ENCODE data around the gene NBL1. TPM values are rescaled to one million over a fixed set of nuclear protein-coding genes. Genes with fewer than 3 reads are reported as not detected.
A peak's percentile ranks its signal among the peaks of the same experiment; 100 is the strongest.

The NBL1 gene, protein sequence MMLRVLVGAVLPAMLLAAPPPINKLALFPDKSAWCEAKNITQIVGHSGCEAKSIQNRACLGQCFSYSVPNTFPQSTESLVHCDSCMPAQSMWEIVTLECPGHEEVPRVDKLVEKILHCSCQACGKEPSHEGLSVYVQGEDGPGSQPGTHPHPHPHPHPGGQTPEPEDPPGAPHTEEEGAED
- 109 and 171 TPM in 2 replicates for polyA plus RNA-seq (2011; rRNA removed)
- polyA minus RNA-seq (2011; rRNA and poly(A)+ RNA removed) = 134 and 156 TPM in 2 replicates

DNA sequence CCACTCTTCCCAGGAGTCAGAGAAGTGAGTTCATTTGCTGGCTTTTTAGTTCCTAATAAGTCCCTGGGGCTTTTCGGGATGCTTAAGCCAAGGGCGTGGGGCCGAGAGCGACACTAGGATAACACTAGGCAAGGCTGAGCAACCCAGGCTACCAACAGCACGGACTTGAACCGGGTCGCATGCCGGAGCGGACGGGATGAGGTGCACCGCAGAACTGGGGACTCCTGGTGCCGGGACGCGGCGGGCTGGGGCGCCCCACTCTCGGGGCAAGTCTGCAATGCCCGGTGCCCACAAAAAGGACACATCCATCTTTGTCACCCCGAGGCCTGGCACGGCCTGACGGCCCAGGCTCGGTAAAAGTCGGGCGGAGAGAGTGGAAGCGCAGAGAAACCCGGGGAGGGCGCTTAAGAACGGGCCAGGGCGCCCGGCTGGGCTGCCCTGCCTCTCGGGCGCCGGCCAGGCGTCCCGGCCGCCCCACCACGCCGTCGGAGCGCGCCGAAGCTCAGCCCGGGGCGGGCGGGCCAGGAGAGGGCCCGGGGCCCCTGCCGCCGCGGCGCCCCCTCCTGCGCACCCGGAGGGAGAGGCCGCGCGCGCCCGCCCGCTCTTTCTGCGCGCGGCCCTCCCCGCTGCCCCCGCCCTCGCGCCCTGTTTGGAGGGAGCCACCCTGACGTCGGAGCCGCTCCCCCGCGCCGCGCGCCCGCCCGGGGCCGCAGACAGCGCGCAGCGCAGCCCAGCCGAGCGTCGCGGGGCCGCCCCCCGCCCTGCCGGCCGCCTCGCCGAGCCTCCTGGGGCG is at the start of gene NBL1:
Gene NBL1, plus strand, starts transcription at position 710 of the 793 bp plus-strand sequence. CDS start 10,720 bp downstream, outside the sequence.
- no peak for DNase-seq (ENCODE audit: low read depth)
- TF ChIP-seq, protein P1, sequence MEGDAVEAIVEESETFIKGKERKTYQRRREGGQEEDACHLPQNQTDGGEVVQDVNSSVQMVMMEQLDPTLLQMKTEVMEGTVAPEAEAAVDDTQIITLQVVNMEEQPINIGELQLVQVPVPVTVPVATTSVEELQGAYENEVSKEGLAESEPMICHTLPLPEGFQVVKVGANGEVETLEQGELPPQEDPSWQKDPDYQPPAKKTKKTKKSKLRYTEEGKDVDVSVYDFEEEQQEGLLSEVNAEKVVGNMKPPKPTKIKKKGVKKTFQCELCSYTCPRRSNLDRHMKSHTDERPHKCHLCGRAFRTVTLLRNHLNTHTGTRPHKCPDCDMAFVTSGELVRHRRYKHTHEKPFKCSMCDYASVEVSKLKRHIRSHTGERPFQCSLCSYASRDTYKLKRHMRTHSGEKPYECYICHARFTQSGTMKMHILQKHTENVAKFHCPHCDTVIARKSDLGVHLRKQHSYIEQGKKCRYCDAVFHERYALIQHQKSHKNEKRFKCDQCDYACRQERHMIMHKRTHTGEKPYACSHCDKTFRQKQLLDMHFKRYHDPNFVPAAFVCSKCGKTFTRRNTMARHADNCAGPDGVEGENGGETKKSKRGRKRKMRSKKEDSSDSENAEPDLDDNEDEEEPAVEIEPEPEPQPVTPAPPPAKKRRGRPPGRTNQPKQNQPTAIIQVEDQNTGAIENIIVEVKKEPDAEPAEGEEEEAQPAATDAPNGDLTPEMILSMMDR (IDR thresholded peaks at IDR 0.05; ENCODE audit: insufficient read depth, low read depth, low read length) = no peak
- ChIA-PET POLR2A (no interaction called here), CTCF (interaction anchor here (0.8 to 1.4 kb wide), 7 partner anchors 9 to 270 kb away, joined by 3 to 4 read pairs (median 4); no protein-coding TSS in a partner anchor)
- H3K27me3 ChIP-seq (ENCODE audit: control insufficient read depth, insufficient read depth, low read length) = no peaks in the 10 kb centered on the region
- no peaks in the 10 kb centered on the region; the same call in 1 of the 2 replicates for H3K36me3 ChIP-seq (ENCODE audit: control insufficient read depth, insufficient read depth, low read length)
- peak within 1 kb of the TSS; percentile 63 for H3K4me3 ChIP-seq (ENCODE audit: low read depth, low read length)

DNA sequence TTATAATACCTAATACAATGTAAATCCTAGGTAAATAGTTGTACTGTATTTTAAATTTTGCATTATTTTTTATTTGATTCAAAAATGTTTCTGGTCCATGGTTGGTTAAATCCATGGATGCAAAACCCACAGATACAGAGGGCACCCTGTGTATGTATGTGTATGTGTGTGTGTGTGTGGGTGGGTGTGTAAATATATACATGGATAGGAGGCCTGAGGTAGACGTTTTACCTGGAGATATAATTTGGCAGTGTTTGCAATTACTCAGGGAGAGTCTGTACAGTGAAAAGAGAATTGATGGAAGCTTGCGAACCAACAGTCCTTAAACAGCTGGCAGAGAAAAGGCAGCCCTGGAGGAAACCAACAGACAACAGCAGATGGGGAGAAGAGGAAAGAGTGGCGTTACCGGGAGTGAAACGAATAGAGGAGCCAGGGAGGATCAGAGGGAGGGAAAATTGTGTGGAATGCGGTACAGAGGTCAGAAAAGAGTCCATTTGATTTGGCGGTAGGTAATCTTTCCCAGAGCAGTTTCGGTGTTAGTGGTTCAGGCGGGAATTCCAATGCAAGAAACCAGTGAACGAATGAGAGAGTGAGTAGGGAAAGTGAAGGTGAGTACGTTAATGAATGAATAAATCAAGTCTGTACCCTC is 47.9 kb upstream of the NBL1 start:
- H3K4me3 ChIP-seq (ENCODE audit: low read depth, low read length) = peak overlapping the region; percentile 85
- H3K36me3 ChIP-seq (ENCODE audit: control insufficient read depth, insufficient read depth, low read length) = no peaks in the 10 kb centered on the region
- DNase-seq (ENCODE audit: low read depth) = no peak
- ChIA-PET CTCF (interaction anchor here (0.6 to 1.6 kb wide), 5 partner anchors 12 to 206 kb away, joined by 3 to 6 read pairs (median 4); no protein-coding TSS in a partner anchor), POLR2A (no interaction called here)
- H3K27me3 ChIP-seq (ENCODE audit: control insufficient read depth, insufficient read depth, low read length) = no peaks in the 10 kb centered on the region; the same call in 1 of the 2 replicates
- TF ChIP-seq, protein P1 (IDR thresholded peaks at IDR 0.05; ENCODE audit: insufficient read depth, low read depth, low read length) = no peak

DNA sequence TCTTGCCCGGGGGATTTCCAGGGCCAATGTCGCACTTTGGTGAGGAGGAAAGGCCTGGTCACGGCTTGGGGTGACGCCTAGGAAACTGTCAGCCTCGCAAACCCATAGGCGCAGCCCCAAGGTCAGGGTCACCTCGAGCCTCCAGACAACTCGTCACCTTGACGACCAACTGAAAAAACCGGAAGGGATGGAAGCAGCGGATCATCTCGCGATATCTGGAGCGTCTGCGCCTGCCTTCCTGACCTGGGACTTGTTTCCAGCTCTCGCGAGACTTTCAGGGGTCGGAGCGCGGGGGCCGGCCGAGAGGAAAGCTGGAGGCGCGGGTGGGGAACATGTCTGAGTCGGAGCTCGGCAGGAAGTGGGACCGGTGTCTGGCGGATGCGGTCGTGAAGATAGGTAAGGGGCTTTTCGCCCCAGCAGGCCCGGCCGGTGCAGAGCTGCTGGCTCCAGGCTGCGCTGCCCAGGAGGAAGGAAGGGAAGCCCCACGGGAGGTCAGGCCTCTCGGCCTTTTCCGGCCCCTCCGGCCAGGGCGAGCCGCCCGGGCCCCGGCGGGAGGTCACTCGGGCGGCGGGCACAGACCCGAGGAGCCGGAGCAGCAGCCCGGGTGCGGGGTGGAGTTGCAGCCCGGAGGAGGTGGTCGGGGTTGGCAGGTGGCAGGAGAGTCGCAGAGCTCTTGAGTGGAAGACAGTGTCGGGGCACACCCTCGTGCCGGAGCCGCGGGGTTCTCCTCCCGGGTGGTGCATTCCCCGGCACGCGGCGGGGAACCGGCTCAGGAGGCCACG is 47.2 kb upstream of the NBL1 start:
- DNase-seq (ENCODE audit: low read depth) = peak; percentile 80
- ChIA-PET POLR2A (no interaction called here), CTCF (interaction anchor here (0.5 to 1.5 kb wide), 5 partner anchors 12 to 380 kb away, joined by 3 to 4 read pairs (median 3); no protein-coding TSS in a partner anchor)
- H3K4me3 ChIP-seq (ENCODE audit: low read depth, low read length) = peak overlapping the region; percentile 85
- H3K36me3 ChIP-seq (ENCODE audit: control insufficient read depth, insufficient read depth, low read length) = no peaks in the 10 kb centered on the region
- H3K27me3 ChIP-seq (ENCODE audit: control insufficient read depth, insufficient read depth, low read length) = no peaks in the 10 kb centered on the region; the same call in 1 of the 2 replicates
- TF ChIP-seq, protein P1 (IDR thresholded peaks at IDR 0.05; ENCODE audit: insufficient read depth, low read depth, low read length) = no peak

DNA sequence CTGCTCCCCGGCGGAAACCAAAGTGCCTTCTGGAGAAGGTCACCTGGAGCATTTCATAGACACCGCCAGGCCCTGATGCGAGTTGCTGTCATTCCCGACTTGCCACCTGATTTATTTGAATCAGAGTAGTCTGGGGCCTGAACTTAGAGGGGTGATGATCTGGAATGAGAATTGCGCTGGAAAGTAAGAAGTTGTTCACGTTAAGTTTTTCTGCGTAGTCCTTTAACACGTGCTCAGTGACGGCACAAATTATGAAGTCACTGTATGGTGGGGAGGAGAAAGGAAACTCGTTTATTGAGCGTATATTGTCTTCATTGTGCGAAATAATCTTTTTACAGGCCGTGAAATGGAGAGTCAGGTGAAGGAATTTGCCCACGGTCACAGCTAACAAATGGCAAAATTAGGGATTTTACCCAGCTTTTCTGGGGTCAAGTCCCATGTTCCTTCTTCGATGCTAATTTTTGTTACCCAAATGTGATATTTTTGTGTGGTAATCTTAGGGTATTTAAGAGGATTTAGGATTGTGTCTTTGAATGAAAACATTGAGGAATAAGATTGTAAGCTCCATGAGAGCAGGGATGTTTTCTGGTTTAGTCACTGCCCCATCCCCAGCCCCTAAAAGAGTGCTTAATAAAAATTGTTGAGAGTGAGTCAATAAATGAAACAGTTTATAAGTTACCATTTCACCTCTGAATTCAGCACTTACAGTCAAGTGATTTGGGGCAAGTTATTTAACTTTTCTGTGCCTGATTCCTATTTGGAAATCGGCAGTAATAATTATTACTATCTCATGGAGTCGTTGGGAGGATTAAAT is 46.4 kb upstream of the NBL1 start:
- Histone ChIP-seq H3K36me3 (ENCODE audit: control insufficient read depth, insufficient read depth, low read length) (no peaks in the 10 kb centered on the region), H3K4me3 (ENCODE audit: low read depth, low read length) (peak overlapping the region; percentile 85), H3K27me3 (ENCODE audit: control insufficient read depth, insufficient read depth, low read length) (no peaks in the 10 kb centered on the region)
- TF ChIP-seq, protein P1 (IDR thresholded peaks at IDR 0.05; ENCODE audit: insufficient read depth, low read depth, low read length) = no peak
- ChIA-PET CTCF (interaction anchor here (0.5 to 1.5 kb wide), 4 partner anchors 15 to 207 kb away, joined by 3 read pairs; no protein-coding TSS in a partner anchor), POLR2A (no interaction called here)
- DNase-seq (ENCODE audit: low read depth) = no peak
